DND-41 (cell line): ENCODE results near the gene AGAP1.

Source experiments
- ATAC-seq: fragments of 200-7000 bp; cut with Tn5 transposase; 3 replicates; pipeline ENCODE4 v1.9.1; 2021; ENCODE audit warnings: low read depth; ENCODE audit not compliant: insufficient read depth
- DNase-seq: peaks from one replicate; pipeline ENCODE4 v3.0.0-alpha.2; 2020
- H2AFZ ChIP-seq: 2 replicates; pipeline ENCODE4 v1.6.0; 2012; ENCODE audit warnings: low read depth, low read length
- H3K27ac ChIP-seq: 2 replicates; pipeline ENCODE4 v1.5.1; 2012; ENCODE audit warnings: low read length, inconsistent platforms
- H3K27me3 ChIP-seq: fragments of 200-600 bp; sonication (generic); 2 replicates; pipeline ENCODE4 v1.6.0; 2012; ENCODE audit warnings: low read length, mild to moderate bottlenecking, inconsistent platforms; ENCODE audit not compliant: insufficient read depth, poor library complexity
- H3K36me3 ChIP-seq: 2 replicates; pipeline ENCODE4 v1.5.1; 2012; ENCODE audit warnings: low read length, inconsistent platforms; ENCODE audit not compliant: insufficient read depth
- H3K4me1 ChIP-seq: 2 replicates; pipeline ENCODE4 v1.5.1; 2012; ENCODE audit warnings: mild to moderate bottlenecking, low read length; ENCODE audit not compliant: insufficient read depth
- H3K4me2 ChIP-seq: 2 replicates; pipeline ENCODE4 v1.6.0; 2012; ENCODE audit warnings: mild to moderate bottlenecking, moderate library complexity, low read length, inconsistent platforms; ENCODE audit not compliant: insufficient read depth
- H3K4me3 ChIP-seq, 2 experiments: fragments of 200-600 bp in 1 of 2; shearing (Covaris generic) in 1 of 2; 2 replicates each; pipeline ENCODE4 v1.5.1; 2012 to 2016; ENCODE audit warnings: inconsistent platforms in 2 of 2, low read length in 2 of 2, mild to moderate bottlenecking in 2 of 2, low read depth in 1 of 2, moderate library complexity in 1 of 2
- H3K79me2 ChIP-seq: 2 replicates; pipeline ENCODE4 v1.6.0; 2012; ENCODE audit warnings: low read length, inconsistent platforms; ENCODE audit not compliant: insufficient read depth
- H3K9ac ChIP-seq: 2 replicates; pipeline ENCODE4 v1.6.0; 2012; ENCODE audit warnings: low read depth, mild to moderate bottlenecking, inconsistent platforms, low read length, moderate library complexity
- H3K9me3 ChIP-seq: 2 replicates; pipeline ENCODE4 v1.5.1; 2012; ENCODE audit warnings: low read length, moderate library complexity, mild to moderate bottlenecking, inconsistent platforms; ENCODE audit not compliant: insufficient read depth, severe bottlenecking
- H4K20me1 ChIP-seq: 2 replicates; pipeline ENCODE4 v1.6.0; 2012; ENCODE audit warnings: low read length; ENCODE audit not compliant: insufficient read depth
- CTCF ChIP-seq: IDR thresholded peaks from 2 replicates; pipeline ENCODE4 v1.5.1; 2012; ENCODE audit warnings: borderline replicate concordance, low read length, moderate library complexity, mild to moderate bottlenecking; ENCODE audit not compliant: poor library complexity, severe bottlenecking; ENCODE audit errors: extremely low read depth
- EZH2 ChIP-seq: IDR thresholded peaks from 3 replicates; pipeline ENCODE4 v1.6.1; 2012; ENCODE audit warnings: borderline replicate concordance, low read depth, mild to moderate bottlenecking, moderate library complexity, low read length, inconsistent platforms; ENCODE audit not compliant: severe bottlenecking

The AGAP1 gene

GRCh38 chr2:235511751-235512698, 18.2 kb downstream of the AGAP1 start:
- H3K9me3 ChIP-seq, result no peaks in the 10 kb centered on the region
- H4K20me1 ChIP-seq, result no peaks in the 10 kb centered on the region
- DNase-seq, result no peak
- ATAC-seq, result no peak
- H3K27ac ChIP-seq, result no peak overlapping the region
- H3K9ac ChIP-seq, result no peak overlapping the region
- no peak overlapping the region for H3K4me2 ChIP-seq
- H2AFZ ChIP-seq, result no peak overlapping the region
- H3K79me2 ChIP-seq, result no peaks in the 10 kb centered on the region
- TF ChIP-seq CTCF (no peak), EZH2 (no peak)
- H3K36me3 ChIP-seq, result no peaks in the 10 kb centered on the region
- H3K4me1 ChIP-seq, result no peaks in the 10 kb centered on the region
- H3K27me3 ChIP-seq, result no peaks in the 10 kb centered on the region
- no peak overlapping the region for H3K4me3 ChIP-seq

GRCh38 chr2:235512699-235513053, 18.8 kb downstream of the AGAP1 start:
- no peak for ATAC-seq
- Histone ChIP-seq H2AFZ (no peak overlapping the region), H3K4me2 (no peak overlapping the region), H3K4me1 (no peaks in the 10 kb centered on the region), H3K79me2 (no peaks in the 10 kb centered on the region), H3K36me3 (no peaks in the 10 kb centered on the region), H3K9me3 (no peaks in the 10 kb centered on the region), H4K20me1 (no peaks in the 10 kb centered on the region), H3K4me3 (no peak overlapping the region), H3K27ac (no peak overlapping the region), H3K9ac (no peak overlapping the region), H3K27me3 (no peaks in the 10 kb centered on the region)
- TF ChIP-seq CTCF (no peak), EZH2 (no peak)
- DNase-seq, result no peak

- H3K79me2 ChIP-seq, result no peaks in the 10 kb centered on the region
- no peak overlapping the region for H2AFZ ChIP-seq
- peaks cover 3% of the 10 kb centered on the region for H3K27me3 ChIP-seq
- H3K9ac ChIP-seq, result no peak overlapping the region
- TF ChIP-seq EZH2, result no peak
- no peak for TF ChIP-seq CTCF
- H3K36me3 ChIP-seq, result no peaks in the 10 kb centered on the region
- H4K20me1 ChIP-seq, result no peaks in the 10 kb centered on the region
- H3K4me2 ChIP-seq, result no peak overlapping the region
- no peak overlapping the region for H3K27ac ChIP-seq
- H3K4me1 ChIP-seq, result no peaks in the 10 kb centered on the region
- no peak overlapping the region for H3K4me3 ChIP-seq
- DNase-seq (no peak), ATAC-seq (no peak)
- H3K9me3 ChIP-seq, result no peaks in the 10 kb centered on the region
These were observed 20.3 kb downstream of the AGAP1 start for GRCh38 chr2:235513984-235514626.
